Effector memory CD4-positive, alpha-beta T cell (primary cell): Measurements from ENCODE around the gene FAM83F.

Experiments
- DNase-seq, 3 donors: peaks; one replicate each; pipeline ENCODE4 v3.0.0-alpha.2; 2020
- H3K27ac ChIP-seq: 2 replicates; pipeline ENCODE4 v1.7.0; 2013; ENCODE audit warnings: mild to moderate bottlenecking, low read length, moderate library complexity; ENCODE audit not compliant: insufficient read depth, poor library complexity, severe bottlenecking
- H3K27me3 ChIP-seq: replicated peaks from 2 replicates; pipeline ENCODE4 v1.7.0; 2013; ENCODE audit warnings: mild to moderate bottlenecking, low read length; ENCODE audit not compliant: insufficient read depth, control insufficient read depth, poor library complexity, severe bottlenecking
- H3K36me3 ChIP-seq: 2 replicates; pipeline ENCODE4 v1.7.0; 2013; ENCODE audit warnings: mild to moderate bottlenecking, low read length, moderate library complexity; ENCODE audit not compliant: control insufficient read depth, insufficient read depth
- H3K4me1 ChIP-seq: 2 replicates; pipeline ENCODE4 v1.7.0; 2013; ENCODE audit warnings: low read length, mild to moderate bottlenecking; ENCODE audit not compliant: control insufficient read depth, insufficient read depth, poor library complexity, severe bottlenecking
- H3K4me3 ChIP-seq: 2 replicates; pipeline ENCODE4 v1.7.0; 2013; ENCODE audit warnings: low read length, low read depth, mild to moderate bottlenecking; ENCODE audit not compliant: insufficient read depth, poor library complexity, severe bottlenecking
- H3K9me3 ChIP-seq: 2 replicates; pipeline ENCODE4 v1.7.0; 2013; ENCODE audit warnings: mild to moderate bottlenecking, low read length, moderate library complexity; ENCODE audit not compliant: control insufficient read depth

The FAM83F gene

DNA sequence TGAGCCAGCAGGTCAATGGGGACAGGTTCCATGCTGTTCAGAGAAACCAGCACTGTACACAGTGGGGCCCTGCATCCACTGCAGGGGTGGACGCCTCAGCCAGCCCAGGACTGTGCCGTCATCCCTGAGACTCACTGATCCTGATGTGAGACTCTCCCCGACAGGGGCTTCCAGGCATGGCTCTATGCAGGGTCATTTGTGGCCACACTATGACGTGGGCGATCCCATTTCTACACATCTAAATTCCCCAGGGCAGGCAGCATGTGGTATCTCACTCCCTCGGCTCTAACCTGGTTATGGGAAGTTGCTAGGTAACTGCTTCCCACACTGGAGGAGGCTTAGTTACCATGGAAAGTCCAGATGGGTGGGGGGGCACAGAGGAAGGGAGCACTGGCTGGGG is 14.2 kb upstream of the FAM83F start:
- Histone ChIP-seq H3K27ac (no peak overlapping the region), H3K36me3 (no peaks in the 10 kb centered on the region), H3K4me1 (peaks cover 4% of the 10 kb centered on the region), H3K4me3 (no peak overlapping the region), H3K27me3 (no peaks in the 10 kb centered on the region), H3K9me3 (no peaks in the 10 kb centered on the region)
- DNase-seq = no peak

DNA sequence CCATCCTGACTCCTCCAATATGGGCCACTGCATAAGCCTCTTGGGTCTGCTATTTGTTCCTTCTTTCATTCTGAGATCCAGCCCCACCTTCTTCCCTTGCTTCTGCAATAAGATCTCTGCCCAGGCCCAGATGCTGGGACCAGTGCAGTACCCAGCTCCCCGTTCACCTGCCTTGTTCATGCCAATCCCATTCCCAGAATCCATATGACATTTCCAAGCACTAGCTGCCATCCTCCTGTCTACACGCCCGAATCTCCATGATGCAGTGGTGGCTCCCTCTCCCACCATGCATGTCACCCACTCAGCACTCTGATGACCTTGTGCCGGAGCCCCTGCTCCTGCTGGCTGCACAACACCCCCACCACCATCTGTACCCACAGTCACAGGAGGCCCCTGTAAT is 11.4 kb upstream of the FAM83F start:
- H3K4me3 ChIP-seq = no peak overlapping the region
- DNase-seq = no peak
- H3K27me3 ChIP-seq = no peaks in the 10 kb centered on the region
- no peaks in the 10 kb centered on the region for H3K36me3 ChIP-seq
- no peak overlapping the region for H3K27ac ChIP-seq
- H3K9me3 ChIP-seq = no peaks in the 10 kb centered on the region
- peaks cover 4% of the 10 kb centered on the region for H3K4me1 ChIP-seq

DNA sequence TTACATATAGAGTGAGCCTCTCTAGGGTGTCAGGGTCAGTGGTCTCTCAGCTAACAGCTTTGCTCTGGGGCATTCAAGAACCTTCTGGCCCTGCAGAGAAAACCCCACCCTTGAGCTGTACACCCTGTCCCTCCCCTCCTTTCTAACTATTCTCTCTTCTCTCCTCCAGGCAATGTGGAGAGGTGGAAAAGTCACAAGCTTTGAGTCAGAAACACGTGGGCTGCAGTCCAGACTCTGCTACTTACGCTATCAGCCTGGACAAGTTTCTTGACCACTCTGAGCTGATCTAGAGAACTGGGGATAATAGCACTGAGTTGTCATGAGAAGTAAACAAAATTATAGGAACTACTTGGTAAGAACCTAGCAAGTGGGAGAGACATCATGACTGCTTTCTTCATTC is 10.7 kb upstream of the FAM83F start:
- Histone ChIP-seq H3K36me3 (no peaks in the 10 kb centered on the region), H3K4me1 (peaks cover 4% of the 10 kb centered on the region), H3K27me3 (no peaks in the 10 kb centered on the region)

DNA sequence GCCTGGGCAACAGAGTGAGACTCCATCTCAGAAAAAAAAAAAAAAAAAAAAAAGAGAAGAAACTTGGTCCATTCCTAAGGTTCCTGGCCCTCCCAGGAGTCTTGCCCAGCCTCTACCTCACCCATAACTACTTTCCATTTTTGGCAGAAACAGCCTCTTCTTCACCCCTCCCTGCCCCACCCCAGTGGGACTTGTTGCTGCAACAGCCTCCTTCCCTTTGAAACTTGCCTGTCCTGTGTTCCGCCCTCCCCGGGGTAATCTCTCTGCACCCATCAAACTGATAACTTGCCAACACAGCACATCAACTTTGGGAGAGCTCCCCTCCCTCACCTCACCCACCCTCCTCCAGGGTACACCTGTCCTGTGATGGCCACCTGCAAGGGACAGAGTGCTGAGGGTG is 10.0 kb upstream of the FAM83F start:
- Histone ChIP-seq H3K4me3 (no peak overlapping the region), H3K36me3 (no peaks in the 10 kb centered on the region), H3K9me3 (no peaks in the 10 kb centered on the region), H3K27me3 (no peaks in the 10 kb centered on the region), H3K27ac (no peak overlapping the region), H3K4me1 (peaks cover 4% of the 10 kb centered on the region)
- no peak for DNase-seq

More for the DNA sequence above, 10.7 kb upstream of the FAM83F start:
- H3K4me3 ChIP-seq = no peak overlapping the region
- H3K9me3 ChIP-seq = no peaks in the 10 kb centered on the region
- no peak for DNase-seq
- no peak overlapping the region for H3K27ac ChIP-seq

DNA sequence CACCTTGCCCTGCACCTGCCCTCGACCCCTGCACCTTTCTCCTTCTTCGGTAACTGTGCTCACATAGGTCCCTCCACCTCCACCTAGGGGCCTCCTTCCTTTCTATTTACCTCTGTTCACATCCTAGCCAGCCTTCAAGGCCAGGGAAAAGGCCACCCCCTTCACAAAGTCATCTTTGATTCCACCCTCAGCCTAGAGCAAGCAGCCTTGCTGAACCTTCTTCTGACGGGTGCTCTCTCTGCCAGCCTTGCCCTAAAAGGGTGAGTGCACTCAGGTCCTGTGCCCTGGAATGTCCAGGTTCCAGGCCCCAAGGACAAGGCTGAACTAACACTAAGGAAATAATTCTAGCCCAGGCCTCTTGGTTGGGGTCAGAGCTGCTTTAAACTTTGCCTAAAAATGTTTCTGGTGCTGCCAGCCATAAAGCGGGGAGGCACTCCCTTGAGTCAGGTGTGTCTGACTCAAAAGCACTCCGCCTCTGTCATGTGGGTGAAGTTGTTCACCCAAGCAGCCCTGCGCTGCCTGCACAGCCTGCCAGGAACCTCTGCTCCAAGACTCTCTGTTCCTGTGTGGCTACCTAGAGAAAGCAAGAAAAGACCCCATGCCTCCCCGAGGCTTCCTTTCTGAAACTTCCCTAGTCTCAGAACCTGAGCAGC is 9.2 kb upstream of the FAM83F start:
- no peaks in the 10 kb centered on the region for H3K27me3 ChIP-seq
- no peaks in the 10 kb centered on the region for H3K36me3 ChIP-seq
- H3K9me3 ChIP-seq = no peaks in the 10 kb centered on the region
- H3K4me3 ChIP-seq = no peak overlapping the region
- no peak overlapping the region for H3K27ac ChIP-seq
- peaks cover 4% of the 10 kb centered on the region for H3K4me1 ChIP-seq
- DNase-seq = no peak

DNA sequence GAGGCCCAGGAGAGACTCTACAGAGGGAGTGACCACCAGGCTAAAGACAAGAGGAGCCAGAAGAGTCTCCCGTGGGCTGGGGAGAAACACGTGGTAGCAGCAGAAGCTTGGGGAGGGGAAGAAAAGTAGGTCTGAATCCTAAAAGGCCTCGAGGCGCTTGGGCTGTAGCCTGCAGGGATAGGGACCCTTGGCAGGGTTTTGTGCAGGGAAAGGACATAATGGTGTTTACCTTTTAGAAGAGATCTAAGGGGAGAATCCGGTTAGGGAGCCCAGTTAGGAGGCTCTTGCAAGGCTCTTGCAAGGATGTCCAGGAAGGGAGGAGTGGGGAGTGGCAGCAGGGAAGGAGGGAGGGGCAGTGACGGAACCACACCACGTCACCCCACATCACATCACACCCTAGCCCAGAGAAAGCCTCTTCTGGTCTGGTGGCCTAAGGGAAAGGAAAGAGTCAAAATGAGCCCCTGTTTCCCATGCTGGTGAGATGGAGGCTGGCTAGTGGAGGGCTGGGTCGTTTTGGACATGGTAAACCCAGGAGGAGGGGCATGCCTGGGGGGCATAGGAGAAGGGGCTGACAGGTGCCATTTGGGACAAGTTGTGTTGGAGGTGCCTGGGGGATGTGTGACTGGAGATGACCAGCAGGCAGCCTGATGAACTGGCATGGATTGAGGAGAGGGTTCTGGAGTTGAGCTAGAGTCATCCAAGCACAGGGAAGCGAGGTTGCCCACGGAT is 6.2 kb upstream of the FAM83F start:
- no peak overlapping the region for H3K27ac ChIP-seq
- H3K36me3 ChIP-seq = no peaks in the 10 kb centered on the region
- no peak for DNase-seq
- no peaks in the 10 kb centered on the region for H3K9me3 ChIP-seq
- no peaks in the 10 kb centered on the region for H3K4me1 ChIP-seq
- no peaks in the 10 kb centered on the region for H3K27me3 ChIP-seq
- H3K4me3 ChIP-seq = no peak overlapping the region

DNA sequence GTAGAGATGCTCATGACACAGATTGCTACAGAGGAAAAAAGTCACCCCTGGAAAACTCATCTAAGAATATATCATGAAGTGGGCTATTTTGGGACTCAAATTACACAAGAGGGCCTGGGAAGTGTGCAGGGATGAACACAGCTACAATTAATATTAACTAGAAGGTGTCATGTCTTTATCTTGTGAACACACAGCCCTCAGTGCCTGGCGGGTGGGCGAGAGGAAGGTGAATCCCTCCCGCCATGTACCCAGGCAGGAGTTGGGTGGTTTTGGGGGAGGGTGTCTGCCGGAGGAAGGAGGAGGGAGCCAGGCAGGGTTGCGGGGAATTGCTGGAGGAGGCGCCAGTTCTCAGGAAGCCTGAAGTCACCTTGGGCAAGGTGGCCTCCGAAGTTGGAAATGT is 5.1 kb upstream of the FAM83F start:
- peaks cover 5% of the 10 kb centered on the region for H3K4me1 ChIP-seq
- no peaks in the 10 kb centered on the region for H3K9me3 ChIP-seq
- no peak for DNase-seq
- no peaks in the 10 kb centered on the region for H3K27me3 ChIP-seq
- H3K27ac ChIP-seq = no peak overlapping the region
- H3K36me3 ChIP-seq = no peaks in the 10 kb centered on the region
- no peak overlapping the region for H3K4me3 ChIP-seq

DNA sequence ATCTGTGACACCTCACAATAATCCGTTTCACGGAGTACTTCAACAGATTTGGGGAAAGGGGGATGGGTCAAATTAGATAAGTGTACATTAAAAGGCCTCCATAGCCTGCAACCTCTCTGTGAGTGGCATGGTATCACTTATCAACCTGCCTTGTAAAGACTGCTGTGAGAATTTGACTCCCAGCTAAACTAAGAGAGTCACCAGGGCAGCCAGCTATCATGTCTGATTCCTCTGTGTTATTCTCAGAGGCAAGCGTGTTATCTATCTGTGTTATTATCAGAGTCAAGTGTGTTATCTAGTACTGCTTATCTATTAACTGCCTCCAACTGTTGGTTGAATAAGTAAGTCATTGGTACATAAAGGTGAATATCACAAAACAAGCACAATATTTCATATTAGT is 4.1 kb upstream of the FAM83F start:
- Histone ChIP-seq H3K27me3 (peaks cover 6% of the 10 kb centered on the region), H3K4me1 (peaks cover 12% of the 10 kb centered on the region), H3K4me3 (no peak overlapping the region), H3K36me3 (no peaks in the 10 kb centered on the region), H3K9me3 (no peaks in the 10 kb centered on the region), H3K27ac (no peak overlapping the region)
- no peak for DNase-seq

DNA sequence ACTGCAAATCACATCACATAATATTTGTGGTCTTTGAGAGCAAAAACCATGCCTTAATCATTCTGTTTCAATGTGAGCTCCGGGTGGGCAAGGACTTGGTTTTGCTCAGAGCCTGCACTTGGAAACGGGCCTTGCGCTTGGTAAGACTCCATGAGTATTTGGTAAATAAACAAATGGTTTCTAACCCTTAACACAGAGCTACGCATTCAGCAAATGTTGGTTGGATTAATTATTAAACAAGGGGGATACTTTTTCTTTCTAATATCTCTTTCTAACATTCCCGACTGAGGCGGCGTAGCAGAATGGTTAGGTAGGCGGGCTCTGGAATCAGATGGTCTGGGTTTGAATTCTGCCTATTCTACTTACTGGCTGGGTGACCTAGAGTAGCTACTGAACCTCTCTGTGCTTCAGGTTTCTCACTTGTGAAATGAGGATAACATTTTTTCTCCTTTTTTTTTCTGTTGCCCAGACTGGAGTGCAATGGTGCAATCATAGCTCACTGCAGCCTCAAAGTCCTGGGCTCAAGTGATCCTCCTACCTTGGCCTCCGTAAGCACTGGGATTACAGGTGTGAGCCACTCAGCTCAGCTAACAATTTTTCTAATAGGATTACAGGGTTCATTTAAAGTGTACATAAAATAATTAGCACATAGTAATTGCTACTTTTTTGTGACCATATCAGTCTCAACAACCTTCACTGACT is 3.4 kb upstream of the FAM83F start:
- Histone ChIP-seq H3K36me3 (no peaks in the 10 kb centered on the region), H3K27ac (no peak overlapping the region), H3K4me1 (peaks cover 12% of the 10 kb centered on the region), H3K4me3 (no peak overlapping the region), H3K27me3 (peaks cover 10% of the 10 kb centered on the region), H3K9me3 (no peaks in the 10 kb centered on the region)
- no peak for DNase-seq
